H7 (cell line): ENCODE results near the gene RAPGEF6. TPM values are rescaled to one million over a fixed set of nuclear protein-coding genes. Genes with fewer than 3 reads are reported as not detected.
"Not testable (repeated sequence)": the region's sequence is repeated elsewhere in the genome, so short reads cannot be mapped to it uniquely, and the experiment has no call there.

Experiments
- DNase-seq: peaks from one replicate; pipeline ENCODE4 v3.0.0; 2012
- H3K27me3 ChIP-seq: 2 replicates; pipeline ENCODE4 v1.6.0; 2011; ENCODE audit warnings: mild to moderate bottlenecking, low read length; ENCODE audit not compliant: control insufficient read depth, insufficient read depth
- H3K36me3 ChIP-seq: replicated peaks from 2 replicates; pipeline ENCODE4 v1.5.1; 2011; ENCODE audit warnings: low read length; ENCODE audit not compliant: control insufficient read depth, insufficient read depth
- H3K4me3 ChIP-seq: 2 replicates; pipeline ENCODE4 v1.5.1; 2011; ENCODE audit warnings: low read depth, mild to moderate bottlenecking, control low read depth, low read length, moderate library complexity; ENCODE audit not compliant: insufficient read depth
- total RNA-seq: library from RNA; depleted of rRNA; stranded (reverse); fragments of >200 nt; shearing (Covaris generic); gene quantifications from 2 replicates; pipeline ENCODE4 v1.2.3, GENCODE V29; 2014; rRNA removed

RAPGEF6 gene
- total RNA-seq, result 6.1 and 11.7 TPM in 2 replicates

GRCh38 chr5:131634996-131635683 is at the start of gene RAPGEF6:
TSS of gene RAPGEF6 (minus strand) at chr5:131635229. CDS start at chr5:131635030, 199 bp downstream.
- Histone ChIP-seq H3K4me3 (peak within 1 kb of the TSS; percentile 100), H3K27me3 (no peaks in the 10 kb centered on the region)
- DNase-seq, result peak; percentile 79

GRCh38 chr5:131684595-131684994 is 49.6 kb upstream of the RAPGEF6 start:
- H3K27me3 ChIP-seq, result no peaks in the 10 kb centered on the region
- no peak overlapping the region for H3K4me3 ChIP-seq
- H3K36me3 ChIP-seq, result no peaks in the 10 kb centered on the region
- DNase-seq, result no peak

More at GRCh38 chr5:131634996-131635683, at the start of gene RAPGEF6:
- H3K36me3 ChIP-seq, result no peaks in the 10 kb centered on the region; the same call in 1 of the 2 replicates

GRCh38 chr5:131684051-131684450 is 49.0 kb upstream of the RAPGEF6 start:
- DNase-seq, result no peak
- no peaks in the 10 kb centered on the region for H3K36me3 ChIP-seq
- H3K4me3 ChIP-seq, result no peak overlapping the region
- no peaks in the 10 kb centered on the region for H3K27me3 ChIP-seq

GRCh38 chr5:131682826-131683225 is 47.8 kb upstream of the RAPGEF6 start:
- no peaks in the 10 kb centered on the region for H3K27me3 ChIP-seq
- H3K4me3 ChIP-seq, result no peak overlapping the region
- no peak for DNase-seq
- H3K36me3 ChIP-seq, result no peaks in the 10 kb centered on the region

- Histone ChIP-seq H3K36me3 (no peaks in the 10 kb centered on the region), H3K27me3 (no peaks in the 10 kb centered on the region), H3K4me3 (no peak overlapping the region)
- no peak for DNase-seq
These were observed 47.1 kb upstream of the RAPGEF6 start for GRCh38 chr5:131682175-131682574.

- no peak for DNase-seq
- H3K4me3 ChIP-seq, result no peak overlapping the region
- no peaks in the 10 kb centered on the region for H3K27me3 ChIP-seq
- H3K36me3 ChIP-seq, result no peaks in the 10 kb centered on the region
These were observed 44.9 kb upstream of the RAPGEF6 start for GRCh38 chr5:131679911-131680310.

- H3K27me3 ChIP-seq, H3K36me3 ChIP-seq, H3K4me3 ChIP-seq, DNase-seq: not testable (repeated sequence)
These were observed 43.2 kb upstream of the RAPGEF6 start for GRCh38 chr5:131678273-131678672.

- Histone ChIP-seq H3K36me3 (no peaks in the 10 kb centered on the region), H3K27me3 (no peaks in the 10 kb centered on the region), H3K4me3 (no peak overlapping the region)
- no peak for DNase-seq
These were observed 42.1 kb upstream of the RAPGEF6 start for GRCh38 chr5:131677115-131677514.

GRCh38 chr5:131672776-131673175 is 37.7 kb upstream of the RAPGEF6 start:
- no peak overlapping the region for H3K4me3 ChIP-seq
- no peaks in the 10 kb centered on the region for H3K27me3 ChIP-seq
- DNase-seq, result no peak
- peaks cover 2% of the 10 kb centered on the region for H3K36me3 ChIP-seq

GRCh38 chr5:131671994-131672655 is 37.1 kb upstream of the RAPGEF6 start:
- Histone ChIP-seq H3K4me3 (no peak overlapping the region), H3K36me3 (peaks cover 2% of the 10 kb centered on the region), H3K27me3 (no peaks in the 10 kb centered on the region)
- no peak for DNase-seq

GRCh38 chr5:131671409-131671808 is 36.4 kb upstream of the RAPGEF6 start:
- Histone ChIP-seq H3K27me3 (no peaks in the 10 kb centered on the region), H3K36me3 (peaks cover 2% of the 10 kb centered on the region), H3K4me3 (no peak overlapping the region)
- no peak for DNase-seq

GRCh38 chr5:131664929-131665328 is 29.9 kb upstream of the RAPGEF6 start:
- no peaks in the 10 kb centered on the region for H3K27me3 ChIP-seq
- no peaks in the 10 kb centered on the region; the same call in 1 of the 2 replicates for H3K36me3 ChIP-seq
- H3K4me3 ChIP-seq, result no peak overlapping the region
- no peak for DNase-seq

- H3K36me3 ChIP-seq, result peaks cover 3% of the 10 kb centered on the region
- DNase-seq, result no peak
- no peaks in the 10 kb centered on the region for H3K27me3 ChIP-seq
These were observed 26.9 kb upstream of the RAPGEF6 start for GRCh38 chr5:131661933-131662332.

GRCh38 chr5:131659841-131660240 is 24.8 kb upstream of the RAPGEF6 start:
- H3K36me3 ChIP-seq, result peaks cover 3% of the 10 kb centered on the region
- no peak overlapping the region for H3K4me3 ChIP-seq
- DNase-seq, result no peak
- H3K27me3 ChIP-seq, result no peaks in the 10 kb centered on the region

More at GRCh38 chr5:131661933-131662332, 26.9 kb upstream of the RAPGEF6 start:
- H3K4me3 ChIP-seq, result no peak overlapping the region

- Histone ChIP-seq H3K27me3 (no peaks in the 10 kb centered on the region), H3K4me3 (no peak overlapping the region), H3K36me3 (peaks cover 3% of the 10 kb centered on the region)
- DNase-seq, result no peak
These were observed 24.3 kb upstream of the RAPGEF6 start for GRCh38 chr5:131659290-131659689.
